ENCODE results near the gene MYPOP. TPM values are rescaled to one million over a fixed set of nuclear protein-coding genes. Genes with fewer than 3 reads are reported as not detected.

The MYPOP gene
- total and polyA plus RNA-seq, 2 of the 13 experiments (the other 11 are each of a cell fraction or from before 2014, with no cell fraction given) = 2.3 to 2.7 TPM

GRCh38 chr19:45863335-45863839, 39.0 kb downstream of the MYPOP start (continued):
- TF ChIP-seq ZNF407 (CRISPR knock-in tag; IDR thresholded peaks at IDR 0.05; ENCODE audit: not compliant biosample characterization) (no peak), ZBTB7A (CRISPR knock-in tag; IDR thresholded peaks at IDR 0.05) (no peak), SMARCE1 (IDR thresholded peaks at IDR 0.05; ENCODE audit: borderline replicate concordance) (no peak), ZNF253 (CRISPR knock-in tag; IDR thresholded peaks at IDR 0.05; ENCODE audit: borderline replicate concordance) (no peak), ZBTB49 (CRISPR knock-in tag; IDR thresholded peaks at IDR 0.05; ENCODE audit: borderline replicate concordance) (no peak), HDAC6 (IDR thresholded peaks at IDR 0.05; ENCODE audit: low read depth, low read length) (no peak), ERF (CRISPR knock-in tag; IDR thresholded peaks at IDR 0.05) (no peak), GTF3A (CRISPR knock-in tag; conservative IDR thresholded peaks at IDR 0.05) (no peak), MED1 (CRISPR knock-in tag; IDR thresholded peaks at IDR 0.05) (0 out of 2 replicates have a peak, but pooled peaks have one; percentile 4), PRDM15 (CRISPR knock-in tag; IDR thresholded peaks at IDR 0.05) (no peak), NR2F2 (IDR thresholded peaks at IDR 0.05; ENCODE audit: borderline replicate concordance, low read depth) (no peak), FOXO1 (CRISPR knock-in tag; IDR thresholded peaks at IDR 0.05) (no peak), ZNF746 (CRISPR knock-in tag; IDR thresholded peaks at IDR 0.05) (no peak), ZNF773 (CRISPR knock-in tag; IDR thresholded peaks at IDR 0.05; ENCODE audit: borderline replicate concordance) (no peak)
- TF ChIP-seq, protein P1, sequence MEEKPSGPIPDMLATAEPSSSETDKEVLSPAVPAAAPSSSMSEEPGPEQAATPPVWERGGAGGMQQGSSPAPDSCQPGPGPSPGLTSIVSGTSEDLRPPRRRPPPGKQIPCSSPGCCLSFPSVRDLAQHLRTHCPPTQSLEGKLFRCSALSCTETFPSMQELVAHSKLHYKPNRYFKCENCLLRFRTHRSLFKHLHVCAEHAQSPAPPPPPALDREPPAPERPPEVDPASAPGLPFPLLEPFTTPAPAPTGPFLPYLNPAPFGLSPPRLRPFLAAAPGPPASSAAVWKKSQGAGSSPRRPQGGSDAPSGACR (CRISPR knock-in tag; IDR thresholded peaks at IDR 0.05) = no peak
